Body of pancreas (tissue), 4 donors: ENCODE data around the gene CCR1. TPM values are rescaled to one million over a fixed set of nuclear protein-coding genes. Genes with fewer than 3 reads are reported as not detected.

Experiments used
- ATAC-seq: fragments of 150-250 bp; one replicate; pipeline ENCODE4 v1.9.1; 2016
- DNase-seq, 4 donors: peaks; one replicate each; pipeline ENCODE4 v3.0.0-alpha.2; 2019
- H3K27ac ChIP-seq, 4 donors: fragments of 200-600 bp; sonication (generic); 1 replicate in 3 of 4; 2 replicates in 1 of 4; pipeline versions ENCODE4 v1.5.1 to v1.6.1; 2016 to 2019; ENCODE audit warnings: mild to moderate bottlenecking in 1 of 4, mixed read lengths in 1 of 4, moderate library complexity in 1 of 4
- H3K27me3 ChIP-seq, 2 donors: fragments of 200-600 bp; sonication (generic); one replicate each; pipeline ENCODE4 v1.6.0; 2016; ENCODE audit warnings: mild to moderate bottlenecking in 1 of 2
- H3K36me3 ChIP-seq, 2 donors: fragments of 200-600 bp; sonication (generic); replicated peaks in 1 of 2; 2 replicates each; pipeline ENCODE4 v1.5.1; 2016; ENCODE audit warnings: low read depth in 2 of 2; ENCODE audit not compliant: insufficient read depth in 1 of 2
- H3K4me1 ChIP-seq: fragments of 200-600 bp; sonication (generic); one replicate; pipeline ENCODE4 v1.6.0; 2016
- H3K4me3 ChIP-seq, 2 donors: fragments of 200-600 bp; sonication (generic); 1 replicate in 1 of 2; 2 replicates in 1 of 2; pipeline ENCODE4 v1.5.1; 2016 to 2019
- H3K9me3 ChIP-seq, 3 donors: fragments of 200-600 bp; sonication (generic); 1 replicate in 2 of 3; 2 replicates in 1 of 3; pipeline ENCODE4 v1.5.1; 2016
- CTCF ChIP-seq, 7 experiments: fragments of 450-650 bp in 4 of 7; fragments of 200-600 bp in 3 of 7; sonication (generic) in 3 of 7; IDR thresholded peaks; one replicate each; pipeline ENCODE4 v1.5.1; 2016 to 2019; ENCODE audit warnings: antibody characterized with exemption in 7 of 7
- POLR2A ChIP-seq, 3 donors: fragments of 450-650 bp; IDR thresholded peaks; one replicate each; pipeline ENCODE4 v1.6.1; 2016; ENCODE audit warnings: antibody characterized with exemption in 3 of 3, mild to moderate bottlenecking in 2 of 3
- WGBS, 2 donors: methylation state at CpG; one replicate each; pipeline ENCODE4 v1.1.5; 2017; 5-methylcytosine and 5-hydroxymethylcytosine counted together
- intact Hi-C: fragments of 100-400 bp; cut with DNase I; formaldehyde crosslinking; loops from one replicate; pipeline ENCODE4 v1.15.1; 2023
- total RNA-seq, 2 donors: library from RNA; depleted of rRNA; stranded (reverse); fragments of >200 nt; gene quantifications; one replicate each; pipeline ENCODE4 v1.1.0, GENCODE V29; 2016

Gene CCR1
- total RNA-seq, 2 donors from 2014 or later, result 1.8 to 3.0 TPM

GRCh38 chr3:46193436-46193835 lies 14.7 kb downstream of the CCR1 start:
- Histone ChIP-seq H3K9me3 (peaks cover 0 to 9% (median 0%) of the 10 kb centered on the region in 3 donors), H3K36me3 (no peaks in the 10 kb centered on the region), H3K27ac (no peak overlapping the region), H3K4me1 (no peaks in the 10 kb centered on the region), H3K4me3 (no peak overlapping the region), H3K27me3 (no peaks in the 10 kb centered on the region)
- ATAC-seq (no peak), DNase-seq (no peak)
- no peak for TF ChIP-seq CTCF (IDR thresholded peaks at IDR 0.05)
- no peak for TF ChIP-seq POLR2A (IDR thresholded peaks at IDR 0.05)
- 47 to 79% methylated on average over 1 of the region's 1 CpG for WGBS, 2 donors
- intact Hi-C loops, result no loop called here

DNA sequence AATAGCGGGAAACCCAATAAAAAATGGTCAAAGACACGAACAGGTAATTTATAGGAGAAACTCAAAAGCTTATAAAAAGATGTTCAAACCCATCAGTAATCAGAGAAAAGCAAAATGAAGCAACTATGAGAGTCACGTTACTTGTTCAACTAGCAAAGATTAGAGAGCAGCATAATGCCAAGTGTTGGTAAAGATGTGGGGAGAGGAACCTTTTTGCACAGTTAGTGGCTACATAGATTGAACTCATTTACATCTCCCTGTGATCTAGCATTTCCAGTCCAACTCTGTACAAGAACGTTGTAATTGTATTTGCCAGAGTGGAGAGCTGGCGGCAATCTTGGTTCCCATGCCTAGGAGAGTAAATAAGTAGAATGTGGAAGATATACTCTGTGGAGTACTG lies 15.2 kb downstream of the CCR1 start:
- WGBS, 2 donors, result 65 to 71% methylated on average over 5 of the region's 5 CpGs

GRCh38 chr3:46191730-46192129 lies 16.4 kb downstream of the CCR1 start:
- H3K27ac ChIP-seq, result no peak overlapping the region
- no peak for ATAC-seq
- no peaks in the 10 kb centered on the region for H3K27me3 ChIP-seq
- no peaks in the 10 kb centered on the region for H3K4me1 ChIP-seq
- WGBS, 2 donors, result 17 to 28% methylated on average over 3 of the region's 3 CpGs
- TF ChIP-seq POLR2A (IDR thresholded peaks at IDR 0.05), result no peak
- TF ChIP-seq CTCF (IDR thresholded peaks at IDR 0.05), result no peak
- DNase-seq, result no peak
- no peak overlapping the region for H3K4me3 ChIP-seq
- no peaks in the 10 kb centered on the region for H3K36me3 ChIP-seq
- intact Hi-C loops, result no loop called here
- H3K9me3 ChIP-seq, result peaks cover 0 to 9% (median 0%) of the 10 kb centered on the region in 3 donors

More for the DNA sequence above, 15.2 kb downstream of the CCR1 start:
- peaks cover 0 to 9% (median 0%) of the 10 kb centered on the region in 3 donors for H3K9me3 ChIP-seq
- no peak for TF ChIP-seq CTCF (IDR thresholded peaks at IDR 0.05)
- no peaks in the 10 kb centered on the region for H3K27me3 ChIP-seq
- no peaks in the 10 kb centered on the region for H3K36me3 ChIP-seq
- intact Hi-C loops, result no loop called here
- H3K4me3 ChIP-seq, result no peak overlapping the region
- ATAC-seq (no peak), DNase-seq (no peak)
- no peak overlapping the region for H3K27ac ChIP-seq
- no peaks in the 10 kb centered on the region for H3K4me1 ChIP-seq

DNA sequence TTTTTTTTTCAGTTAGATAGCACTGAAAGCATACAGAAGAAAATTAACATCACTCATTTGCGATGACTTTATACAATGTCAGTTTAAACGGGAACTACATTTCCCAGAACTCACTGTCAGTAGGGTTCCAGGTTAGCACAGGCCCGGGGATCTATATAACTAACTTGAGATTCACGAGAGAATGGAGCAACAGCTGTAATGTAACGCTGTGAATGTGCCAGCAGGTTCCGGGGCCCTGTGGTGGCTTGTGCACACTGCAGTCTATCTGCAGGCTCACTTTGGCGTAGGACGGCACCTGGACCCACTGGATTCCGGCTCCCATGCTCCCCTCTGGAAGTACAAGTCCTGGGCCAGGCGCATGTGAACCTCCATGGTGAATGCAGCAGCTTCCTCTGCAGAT lies 19.4 kb downstream of the CCR1 start:
- TF ChIP-seq POLR2A (IDR thresholded peaks at IDR 0.05) (no peak), CTCF (IDR thresholded peaks at IDR 0.05) (no peak)
- no peaks in the 10 kb centered on the region for H3K36me3 ChIP-seq
- peaks cover 0 to 3% (median 0%) of the 10 kb centered on the region in 3 donors for H3K9me3 ChIP-seq
- H3K4me3 ChIP-seq, result no peak overlapping the region
- WGBS, 2 donors, result 88 to 95% methylated on average over 8 to 10 of the region's 10 CpGs
- DNase-seq (no peak), ATAC-seq (no peak)
- H3K27ac ChIP-seq, result no peak overlapping the region
- no peaks in the 10 kb centered on the region for H3K4me1 ChIP-seq
- H3K27me3 ChIP-seq, result no peaks in the 10 kb centered on the region
- intact Hi-C loops, result no loop called here

DNA sequence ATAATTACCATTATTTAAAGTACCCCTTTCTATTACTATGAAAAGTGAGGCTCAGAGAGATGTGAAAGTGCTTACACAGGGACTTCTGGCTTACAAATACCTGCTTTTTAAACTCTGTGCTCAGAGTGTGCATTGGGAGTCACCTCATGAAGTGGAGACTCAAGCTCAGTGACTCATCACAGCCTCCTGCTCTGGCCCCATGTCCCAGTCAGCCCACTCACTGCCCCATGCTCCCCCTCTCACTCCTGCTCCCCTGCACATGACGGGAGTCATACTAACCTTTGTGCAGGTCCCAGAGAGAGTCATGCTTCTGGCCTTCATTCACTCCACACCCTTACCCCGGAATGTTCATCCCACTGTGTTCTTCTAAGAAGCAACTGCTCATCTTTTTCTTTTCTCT lies 20.2 kb downstream of the CCR1 start:
- Histone ChIP-seq H3K9me3 (no peaks in the 10 kb centered on the region), H3K4me3 (no peak overlapping the region), H3K27ac (no peak overlapping the region), H3K4me1 (no peaks in the 10 kb centered on the region), H3K27me3 (no peaks in the 10 kb centered on the region), H3K36me3 (no peaks in the 10 kb centered on the region)
- TF ChIP-seq CTCF (IDR thresholded peaks at IDR 0.05) (no peak), POLR2A (IDR thresholded peaks at IDR 0.05) (no peak)
- ATAC-seq (no peak), DNase-seq (no peak)
- WGBS, 2 donors, result 82 to 87% methylated on average over 2 of the region's 2 CpGs
- intact Hi-C loops, result no loop called here
